K562 (cell line): Measurements from ENCODE around the gene THOC5. TPM values are rescaled to one million over a fixed set of nuclear protein-coding genes. Genes with fewer than 3 reads are reported as not detected.

Experiments used
- ATAC-seq: fragments of 200-7000 bp; cut with Tn5 transposase; 3 replicates; pipeline ENCODE4 v1.9.1; 2020; ENCODE audit warnings: moderate library complexity
- BruUV-seq: library from RNA; stranded (reverse); fragments of 400-500 nt; replicated peaks from 2 replicates; lab custom pipeline; 2021; lab: Mats Ljungman, UMichigan
- CTCF ChIA-PET: fragments of 300-600 bp; formaldehyde crosslinking; extraction: SDS; loops from one replicate; lab custom pipeline; 2021; ENCODE audit warnings: low intra/inter-chr PET ratio; lab: Yijun Ruan, JAX
- POLR2A ChIA-PET: fragments of 300-600, 350-650 bp; sonication (Branson Sonifier 250); formaldehyde crosslinking; extraction: SDS; loops from one replicate; lab custom pipeline; 2021; ENCODE audit warnings: antibody characterized with exemption, inconsistent platforms; lab: Yijun Ruan, JAX
- DNase-seq, 4 experiments: peaks; one replicate each; pipeline versions ENCODE4 v3.0.0 to v3.0.0-alpha.2; 2011 to 2018; ENCODE audit warnings: low spot score in 3 of 4, mixed read lengths in 3 of 4; ENCODE audit errors: extremely low read depth in 1 of 4
- FAIRE-seq: peaks from 2 replicates; lab custom pipeline; 2011; peaks lifted over from hg19 to GRCh38; lab: Jason Lieb, UNC
- H2AFZ ChIP-seq: 2 replicates; pipeline ENCODE4 v1.6.0; 2011; ENCODE audit warnings: low read depth, low read length, control low read depth, inconsistent platforms
- H3K27ac ChIP-seq: fragments of 200-600 bp; 3 replicates; pipeline ENCODE4 v1.8.0; 2011; ENCODE audit warnings: low read depth, mild to moderate bottlenecking, control low read depth, inconsistent platforms, low read length, moderate library complexity, mixed read lengths; ENCODE audit errors: extremely low read depth
- H3K27me3 ChIP-seq, 2 experiments: fragments of 300-600 bp in 1 of 2; 2 replicates in 1 of 2; 3 replicates in 1 of 2; pipeline versions ENCODE4 v1.6.0 to v1.8.0; 2011; ENCODE audit warnings: inconsistent platforms in 2 of 2, low read length in 2 of 2, mild to moderate bottlenecking in 1 of 2, mixed read lengths in 1 of 2, moderate library complexity in 1 of 2; ENCODE audit not compliant: control insufficient read depth in 2 of 2, insufficient read depth in 2 of 2
- H3K36me3 ChIP-seq: fragments of 300-600 bp; 3 replicates; pipeline ENCODE4 v1.8.0; 2011; ENCODE audit warnings: mild to moderate bottlenecking, low read length, inconsistent platforms; ENCODE audit not compliant: control insufficient read depth, insufficient read depth
- H3K4me1 ChIP-seq, 2 experiments: fragments of 200-600 bp in 1 of 2; replicated peaks in 1 of 2; 2 replicates in 1 of 2; 3 replicates in 1 of 2; pipeline versions ENCODE4 v1.5.1 to v1.8.0; 2011; ENCODE audit warnings: inconsistent platforms in 2 of 2, low read length in 2 of 2, mild to moderate bottlenecking in 1 of 2, mixed read lengths in 1 of 2, moderate library complexity in 1 of 2; ENCODE audit not compliant: control insufficient read depth in 2 of 2, insufficient read depth in 2 of 2
- H3K4me2 ChIP-seq: 2 replicates; pipeline ENCODE4 v1.6.1; 2011; ENCODE audit warnings: low read length, control low read depth, inconsistent platforms, mixed read lengths; ENCODE audit not compliant: insufficient read depth
- H3K4me3 ChIP-seq: fragments of 200-600 bp; sonication (generic), shearing (Covaris generic); 2 replicates; pipeline ENCODE4 v1.5.1; 2016; ENCODE audit warnings: control low read depth, inconsistent platforms
- H3K79me2 ChIP-seq: fragments of 200-600 bp; 3 replicates; pipeline ENCODE4 v1.8.0; 2011; ENCODE audit warnings: low read length, inconsistent platforms; ENCODE audit not compliant: control insufficient read depth, insufficient read depth
- H3K9ac ChIP-seq, 2 experiments: 2 replicates each; pipeline versions ENCODE4 v1.6.0 to v1.6.1; 2011; ENCODE audit warnings: low read depth in 2 of 2, low read length in 2 of 2, control low read depth in 1 of 2, inconsistent platforms in 1 of 2, mild to moderate bottlenecking in 1 of 2, mixed read lengths in 1 of 2; ENCODE audit not compliant: insufficient read depth in 1 of 2
- H3K9me1 ChIP-seq: one replicate; pipeline ENCODE4 v1.6.0; 2011; ENCODE audit warnings: inconsistent platforms, mild to moderate bottlenecking, low read length, moderate library complexity; ENCODE audit not compliant: control insufficient read depth, insufficient read depth
- H3K9me3 ChIP-seq: replicated peaks from 2 replicates; pipeline ENCODE4 v1.5.1; 2011; ENCODE audit warnings: low read depth, low read length, inconsistent platforms; ENCODE audit not compliant: control insufficient read depth, insufficient read depth
- H4K20me1 ChIP-seq: replicated peaks from 2 replicates; pipeline ENCODE4 v1.6.1; 2011; ENCODE audit warnings: low read length, inconsistent platforms, mixed read lengths; ENCODE audit not compliant: control insufficient read depth, insufficient read depth
- BRCA1 ChIP-seq, 2 experiments: fragments of 450-650 bp in 1 of 2; sonication (generic) in 1 of 2; formaldehyde crosslinking in 1 of 2; IDR thresholded peaks; 2 replicates each; pipeline versions ENCODE4 v1.5.0 to v1.6.1; 2017 to 2020; ENCODE audit warnings: mild to moderate bottlenecking in 1 of 2, missing genetic modification reagents in 1 of 2
- CBX3 ChIP-seq, 2 experiments: IDR thresholded peaks; 1 replicate in 1 of 2; 2 replicates in 1 of 2; pipeline ENCODE4 v1.6.1; 2012; ENCODE audit warnings: inconsistent platforms in 2 of 2, low read length in 2 of 2, borderline replicate concordance in 1 of 2, control low read depth in 1 of 2
- FOS ChIP-seq: IDR thresholded peaks from 3 replicates; pipeline ENCODE4 v1.6.1; 2011; ENCODE audit not compliant: insufficient read length; ENCODE audit errors: extremely low read depth
- HDAC6 ChIP-seq: IDR thresholded peaks from 2 replicates; pipeline ENCODE4 v1.6.1; 2012; ENCODE audit warnings: low read depth, mild to moderate bottlenecking, control low read depth, inconsistent platforms, low read length, moderate library complexity
- HNRNPLL ChIP-seq: fragments of 200-400 bp; formaldehyde crosslinking; IDR thresholded peaks from 2 replicates; pipeline ENCODE4 v1.6.1; 2017; ENCODE audit warnings: low read length, low read depth, mild to moderate bottlenecking; ENCODE audit not compliant: poor library complexity, severe bottlenecking
- KLF16 ChIP-seq: IDR thresholded peaks from 2 replicates; pipeline ENCODE4 v1.6.1; 2016; ENCODE audit warnings: antibody characterized with exemption
- MYNN ChIP-seq, 2 experiments: sonication (generic); formaldehyde crosslinking in 1 of 2; IDR thresholded peaks; 2 replicates each; pipeline versions ENCODE4 v1.5.0 to v1.6.1; 2016 to 2020; ENCODE audit warnings: antibody characterized with exemption in 1 of 2, missing genetic modification reagents in 1 of 2
- NBN ChIP-seq: fragments of 450-650 bp; IDR thresholded peaks from 2 replicates; pipeline ENCODE4 v1.6.1; 2016; ENCODE audit warnings: low read depth, mild to moderate bottlenecking
- RAD51 ChIP-seq: fragments of 450-650 bp; IDR thresholded peaks from 2 replicates; pipeline ENCODE4 v1.7.1; 2016; ENCODE audit warnings: low read depth, mild to moderate bottlenecking, borderline replicate concordance
- SMARCE1 ChIP-seq: fragments of 450-650 bp; IDR thresholded peaks from 2 replicates; pipeline ENCODE4 v1.7.1; 2016; ENCODE audit warnings: mild to moderate bottlenecking
- TEAD4 ChIP-seq, 2 experiments: sonication (generic) in 1 of 2; formaldehyde crosslinking in 1 of 2; IDR thresholded peaks; 2 replicates each; pipeline versions ENCODE4 v1.6.1 to v1.8.0; 2012 to 2022; ENCODE audit warnings: borderline replicate concordance in 1 of 2, inconsistent platforms in 1 of 2, low read length in 1 of 2, mild to moderate bottlenecking in 1 of 2, missing genetic modification reagents in 1 of 2
- ZFPM2 ChIP-seq: fragments of 250-450 bp; sonication (Bioruptor Pico); IDR thresholded peaks from 2 replicates; pipeline ENCODE4 v1.5.1; 2022; ENCODE audit warnings: mild to moderate bottlenecking
- ZNF347 ChIP-seq: fragments of 450-650 bp; formaldehyde crosslinking; IDR thresholded peaks from 2 replicates; pipeline ENCODE4 v1.4.0; 2020; ENCODE audit warnings: low read depth, mild to moderate bottlenecking, moderate library complexity
- ZNF408 ChIP-seq: fragments of 250-450 bp; sonication (Bioruptor Pico); IDR thresholded peaks from 2 replicates; pipeline ENCODE4 v1.4.0; 2020; ENCODE audit warnings: low read depth, mild to moderate bottlenecking, moderate library complexity
- ZNF764 ChIP-seq: fragments of 250-450 bp; sonication (Bioruptor Pico); IDR thresholded peaks from 2 replicates; pipeline ENCODE4 v1.4.0; 2020; ENCODE audit warnings: low read depth, mild to moderate bottlenecking, moderate library complexity
- WGBS: fragments of 100-300 bp; shearing (Covaris generic); methylation state at CpG from one replicate; pipeline ENCODE4 v1.1.6; 2016; ENCODE audit warnings: low coverage, mixed read lengths; ENCODE audit not compliant: insufficient coverage; ENCODE audit errors: missing lambda C conversion rate; 5-methylcytosine and 5-hydroxymethylcytosine counted together
- in situ Hi-C: fragments of 300-500 bp; cut with MboI; formaldehyde crosslinking; loops from 4 replicates; pipeline ENCODE4 v1.15.0; 2018; ENCODE audit warnings: inconsistent platforms, mixed read lengths
- intact Hi-C: fragments of 100-400 bp; cut with micrococcal nuclease; formaldehyde crosslinking; loops from 2 replicates; pipeline ENCODE4 v1.14.2; 2022
- polyA plus RNA-seq, 8 experiments: library from polyadenylated mRNA; depleted of rRNA in 4 of 8; stranded (reverse) in 5 of 8; unstranded in 3 of 8; fragments of >200 nt; fragmentation: Nextera tagmentation in 2 of 8; fragmentation: Illumina TruSeq in 1 of 8; extraction: Ambion mirVana in 2 of 8; extraction: Trizol in 1 of 8; gene quantifications; 2 replicates each; pipeline versions ENCODE4 v1.2.1 to v1.2.3, GENCODE V29; 2011 to 2014; ENCODE audit warnings: inconsistent platforms in 1 of 8, missing spikeins in 1 of 8
- total RNA-seq, 7 experiments: library from RNA; depleted of rRNA in 6 of 7; stranded (reverse); fragments of >200 nt in 6 of 7; fragmentation: Illumina TruSeq in 2 of 7; extraction: Trizol in 2 of 7; gene quantifications; 2 replicates each; pipeline versions ENCODE4 v1.2.1 to v1.2.3, GENCODE V29; 2011 to 2021; ENCODE audit warnings: low replicate concordance in 1 of 7
- TF ChIP-seq, protein P1 (sequence below): fragments of 250-450 bp; sonication (Bioruptor Pico); IDR thresholded peaks from 2 replicates; pipeline ENCODE4 v1.8.0; 2021; ENCODE audit warnings: mild to moderate bottlenecking, moderate library complexity
- TF ChIP-seq, protein P2 (sequence below): fragments of 200-800 bp; sonication (Bioruptor generic); IDR thresholded peaks from 2 replicates; pipeline ENCODE4 v1.6.1; 2017; ENCODE audit warnings: missing genetic modification characterization, missing compliant biosample characterization
- TF ChIP-seq, protein P3 (sequence below): fragments of 250-450 bp; sonication (Bioruptor Pico); IDR thresholded peaks from 2 replicates; pipeline ENCODE4 v1.5.0; 2021

Gene THOC5
- total and polyA plus RNA-seq, 9 of the 15 experiments (the other 6 are each of a cell fraction or from before 2014, with no cell fraction given), result 45.3 to 96.5 (median 51.4) TPM

DNA sequence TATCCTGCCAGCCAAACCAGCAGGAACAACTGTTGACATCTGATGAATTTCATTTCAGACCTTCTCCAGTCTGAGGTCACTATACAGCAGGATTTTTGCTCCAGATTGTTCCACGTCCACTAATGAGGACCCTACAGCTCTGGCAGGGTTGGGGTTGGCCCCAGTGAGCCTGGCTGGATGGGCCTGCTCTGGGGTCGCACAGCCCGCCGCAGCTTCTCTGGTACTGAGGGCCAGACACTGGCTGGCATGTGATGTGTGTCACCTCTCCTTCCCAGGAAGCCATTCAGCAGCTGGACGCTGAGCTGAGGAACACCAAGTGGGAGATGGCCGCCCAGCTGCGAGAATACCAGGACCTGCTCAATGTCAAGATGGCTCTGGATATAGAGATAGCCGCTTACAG lies 68.1 kb downstream of the THOC5 start:
- CTCF ChIA-PET, result no interaction called here

More for the DNA sequence above, 68.1 kb downstream of the THOC5 start:
- H2AFZ ChIP-seq, result no peak overlapping the region
- WGBS, result 46% methylated on average over 3 of the region's 8 CpGs
- no peak overlapping the region for H3K27ac ChIP-seq
- no peaks in the 10 kb centered on the region for H3K9me3 ChIP-seq
- no TSS peak for BruUV-seq
- H3K4me3 ChIP-seq, result no peak overlapping the region
- in situ Hi-C loops, result no loop called here
- no peak for FAIRE-seq
- H3K79me2 ChIP-seq, result peaks cover 20% of the 10 kb centered on the region
- no peaks in the 10 kb centered on the region for H4K20me1 ChIP-seq
- POLR2A ChIA-PET, result interaction anchor here (2.5 kb wide), 1 partner anchor 12 kb away, joined by 7 read pairs; no protein-coding TSS in a partner anchor
- H3K4me1 ChIP-seq, result peaks cover 7 to 20% of the 10 kb centered on the region in 2 experiments; a peak in 3 of 5 replicates
- TF ChIP-seq SMARCE1, result no peak
- no peak for TF ChIP-seq ZNF347
- no peak for TF ChIP-seq ZNF764 (CRISPR knock-in tag)
- TF ChIP-seq MYNN (IDR thresholded peaks at IDR 0.05), result no peak
- TF ChIP-seq MYNN (CRISPR knock-in tag; IDR thresholded peaks at IDR 0.05), result no peak
- no peak for TF ChIP-seq TEAD4 (IDR thresholded peaks at IDR 0.05; ENCODE audit: low read length)
- no peak for TF ChIP-seq TEAD4 (CRISPR knock-in tag; IDR thresholded peaks at IDR 0.05; ENCODE audit: borderline replicate concordance)
- no peak for TF ChIP-seq HNRNPLL
- no peak for TF ChIP-seq FOS
- TF ChIP-seq, protein P1, sequence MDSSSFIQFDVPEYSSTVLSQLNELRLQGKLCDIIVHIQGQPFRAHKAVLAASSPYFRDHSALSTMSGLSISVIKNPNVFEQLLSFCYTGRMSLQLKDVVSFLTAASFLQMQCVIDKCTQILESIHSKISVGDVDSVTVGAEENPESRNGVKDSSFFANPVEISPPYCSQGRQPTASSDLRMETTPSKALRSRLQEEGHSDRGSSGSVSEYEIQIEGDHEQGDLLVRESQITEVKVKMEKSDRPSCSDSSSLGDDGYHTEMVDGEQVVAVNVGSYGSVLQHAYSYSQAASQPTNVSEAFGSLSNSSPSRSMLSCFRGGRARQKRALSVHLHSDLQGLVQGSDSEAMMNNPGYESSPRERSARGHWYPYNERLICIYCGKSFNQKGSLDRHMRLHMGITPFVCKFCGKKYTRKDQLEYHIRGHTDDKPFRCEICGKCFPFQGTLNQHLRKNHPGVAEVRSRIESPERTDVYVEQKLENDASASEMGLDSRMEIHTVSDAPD (CRISPR knock-in tag), result no peak
- TF ChIP-seq HDAC6, result no peak
- TF ChIP-seq, protein P2, sequence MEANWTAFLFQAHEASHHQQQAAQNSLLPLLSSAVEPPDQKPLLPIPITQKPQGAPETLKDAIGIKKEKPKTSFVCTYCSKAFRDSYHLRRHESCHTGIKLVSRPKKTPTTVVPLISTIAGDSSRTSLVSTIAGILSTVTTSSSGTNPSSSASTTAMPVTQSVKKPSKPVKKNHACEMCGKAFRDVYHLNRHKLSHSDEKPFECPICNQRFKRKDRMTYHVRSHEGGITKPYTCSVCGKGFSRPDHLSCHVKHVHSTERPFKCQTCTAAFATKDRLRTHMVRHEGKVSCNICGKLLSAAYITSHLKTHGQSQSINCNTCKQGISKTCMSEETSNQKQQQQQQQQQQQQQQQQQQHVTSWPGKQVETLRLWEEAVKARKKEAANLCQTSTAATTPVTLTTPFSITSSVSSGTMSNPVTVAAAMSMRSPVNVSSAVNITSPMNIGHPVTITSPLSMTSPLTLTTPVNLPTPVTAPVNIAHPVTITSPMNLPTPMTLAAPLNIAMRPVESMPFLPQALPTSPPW (CRISPR knock-in tag), result no peak
- no peak for TF ChIP-seq KLF16
- no peak for TF ChIP-seq BRCA1 (IDR thresholded peaks at IDR 0.05)
- TF ChIP-seq BRCA1 (CRISPR knock-in tag; IDR thresholded peaks at IDR 0.05), result no peak
- TF ChIP-seq ZNF408, result no peak
- TF ChIP-seq ZFPM2 (CRISPR knock-in tag), result no peak
- no peak for TF ChIP-seq NBN
- TF ChIP-seq, protein P3, sequence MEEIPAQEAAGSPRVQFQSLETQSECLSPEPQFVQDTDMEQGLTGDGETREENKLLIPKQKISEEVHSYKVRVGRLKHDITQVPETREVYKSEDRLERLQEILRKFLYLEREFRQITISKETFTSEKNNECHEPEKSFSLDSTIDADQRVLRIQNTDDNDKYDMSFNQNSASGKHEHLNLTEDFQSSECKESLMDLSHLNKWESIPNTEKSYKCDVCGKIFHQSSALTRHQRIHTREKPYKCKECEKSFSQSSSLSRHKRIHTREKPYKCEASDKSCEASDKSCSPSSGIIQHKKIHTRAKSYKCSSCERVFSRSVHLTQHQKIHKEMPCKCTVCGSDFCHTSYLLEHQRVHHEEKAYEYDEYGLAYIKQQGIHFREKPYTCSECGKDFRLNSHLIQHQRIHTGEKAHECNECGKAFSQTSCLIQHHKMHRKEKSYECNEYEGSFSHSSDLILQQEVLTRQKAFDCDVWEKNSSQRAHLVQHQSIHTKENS (CRISPR knock-in tag), result no peak
- TF ChIP-seq CBX3 (IDR thresholded peaks at IDR 0.05; ENCODE audit: borderline replicate concordance in 1 of 2, low read length in 2 of 2), result no peak
- no peak for TF ChIP-seq RAD51
- TF ChIP-seq, all 486 proteins: peak for 0
- no peaks in the 10 kb centered on the region for H3K27me3 ChIP-seq
- no peaks in the 10 kb centered on the region for H3K9me1 ChIP-seq
- no peak overlapping the region for H3K4me2 ChIP-seq
- ATAC-seq, result no peak
- DNase-seq, result no peak
- no peak overlapping the region for H3K9ac ChIP-seq
- intact Hi-C loops, result no loop called here
- H3K36me3 ChIP-seq, result peaks cover 30% of the 10 kb centered on the region; the same call in 1 of the 3 replicates
